OCI-LY1 (cell line): ENCODE measurements around the gene CAPZA1.

Experiments
- H2AFZ ChIP-seq: fragments of 200-600 bp; sonication (generic), shearing (Covaris generic); 2 replicates; pipeline ENCODE4 v1.6.0; 2014; ENCODE audit warnings: antibody characterized with exemption, mild to moderate bottlenecking, low read length
- H3F3A ChIP-seq: fragments of 200-600 bp; sonication (generic), shearing (Covaris generic); 2 replicates; pipeline ENCODE4 v1.6.0; 2014; ENCODE audit warnings: mild to moderate bottlenecking, antibody characterized with exemption, low read length, moderate library complexity; ENCODE audit not compliant: insufficient read depth
- H3K27ac ChIP-seq: fragments of 200-600 bp; sonication (generic); 2 replicates; pipeline ENCODE4 v1.5.1; 2014; ENCODE audit warnings: low read length, mixed run types, mild to moderate bottlenecking, low read depth; ENCODE audit not compliant: poor library complexity, severe bottlenecking
- H3K27me3 ChIP-seq: fragments of 200-600 bp; sonication (generic); 2 replicates; pipeline ENCODE4 v1.6.0; 2014; ENCODE audit warnings: antibody characterized with exemption, mild to moderate bottlenecking, low read length, moderate library complexity; ENCODE audit not compliant: insufficient read depth
- H3K36me3 ChIP-seq: fragments of 200-600 bp; sonication (generic); 2 replicates; pipeline ENCODE4 v1.6.1; 2014; ENCODE audit warnings: mild to moderate bottlenecking, antibody characterized with exemption, low read length, moderate library complexity, mixed read lengths; ENCODE audit not compliant: insufficient read depth
- H3K4me1 ChIP-seq: fragments of 200-600 bp; sonication (generic); 2 replicates; pipeline ENCODE4 v1.5.1; 2014; ENCODE audit warnings: mild to moderate bottlenecking, low read length, moderate library complexity; ENCODE audit not compliant: insufficient read depth, severe bottlenecking
- H3K4me2 ChIP-seq: fragments of 200-600 bp; sonication (generic), shearing (Covaris generic); 2 replicates; pipeline ENCODE4 v1.6.1; 2014; ENCODE audit warnings: low read length
- H3K4me3 ChIP-seq: fragments of 200-600 bp; sonication (generic); 2 replicates; pipeline ENCODE4 v1.5.1; 2014; ENCODE audit warnings: low read length, low read depth, mild to moderate bottlenecking, mixed read lengths; ENCODE audit not compliant: poor library complexity, severe bottlenecking
- H3K79me2 ChIP-seq: fragments of 200-600 bp; shearing (Covaris generic); 2 replicates; pipeline ENCODE4 v1.6.1; 2016; ENCODE audit warnings: mixed run types, low read length, mixed read lengths; ENCODE audit not compliant: insufficient read depth
- H3K9ac ChIP-seq: fragments of 200-600 bp; sonication (generic), shearing (Covaris generic); 2 replicates; pipeline ENCODE4 v1.6.1; 2014; ENCODE audit warnings: mild to moderate bottlenecking, low read length, mixed read lengths
- H3K9me2 ChIP-seq: fragments of 200-600 bp; sonication (generic), shearing (Covaris generic); 2 replicates; pipeline ENCODE4 v1.6.1; 2014; ENCODE audit warnings: low read depth, mild to moderate bottlenecking, low read length, mixed read lengths
- H3K9me3 ChIP-seq: fragments of 200-600 bp; shearing (Covaris generic); 2 replicates; pipeline ENCODE4 v1.6.1; 2014; ENCODE audit warnings: low read length, mixed read lengths
- H4K20me1 ChIP-seq: fragments of 200-600 bp; sonication (generic), shearing (Covaris generic); 2 replicates; pipeline ENCODE4 v1.6.0; 2016; ENCODE audit warnings: mild to moderate bottlenecking, low read length; ENCODE audit not compliant: insufficient read depth
- EZH2 ChIP-seq: fragments of 200-600 bp; sonication (generic), shearing (Covaris generic); IDR thresholded peaks from 2 replicates; pipeline ENCODE4 v1.8.0; 2017; ENCODE audit warnings: borderline replicate concordance, mixed run types, mild to moderate bottlenecking, antibody characterized with exemption, low read length, moderate library complexity, mixed read lengths
- TF ChIP-seq, protein P1 (sequence below): fragments of 200-600 bp; sonication (generic), shearing (Covaris generic); IDR thresholded peaks from 2 replicates; pipeline ENCODE4 v1.5.1; 2017; ENCODE audit warnings: mild to moderate bottlenecking, antibody characterized with exemption, low read length, moderate library complexity, mixed read lengths

The CAPZA1 gene

DNA sequence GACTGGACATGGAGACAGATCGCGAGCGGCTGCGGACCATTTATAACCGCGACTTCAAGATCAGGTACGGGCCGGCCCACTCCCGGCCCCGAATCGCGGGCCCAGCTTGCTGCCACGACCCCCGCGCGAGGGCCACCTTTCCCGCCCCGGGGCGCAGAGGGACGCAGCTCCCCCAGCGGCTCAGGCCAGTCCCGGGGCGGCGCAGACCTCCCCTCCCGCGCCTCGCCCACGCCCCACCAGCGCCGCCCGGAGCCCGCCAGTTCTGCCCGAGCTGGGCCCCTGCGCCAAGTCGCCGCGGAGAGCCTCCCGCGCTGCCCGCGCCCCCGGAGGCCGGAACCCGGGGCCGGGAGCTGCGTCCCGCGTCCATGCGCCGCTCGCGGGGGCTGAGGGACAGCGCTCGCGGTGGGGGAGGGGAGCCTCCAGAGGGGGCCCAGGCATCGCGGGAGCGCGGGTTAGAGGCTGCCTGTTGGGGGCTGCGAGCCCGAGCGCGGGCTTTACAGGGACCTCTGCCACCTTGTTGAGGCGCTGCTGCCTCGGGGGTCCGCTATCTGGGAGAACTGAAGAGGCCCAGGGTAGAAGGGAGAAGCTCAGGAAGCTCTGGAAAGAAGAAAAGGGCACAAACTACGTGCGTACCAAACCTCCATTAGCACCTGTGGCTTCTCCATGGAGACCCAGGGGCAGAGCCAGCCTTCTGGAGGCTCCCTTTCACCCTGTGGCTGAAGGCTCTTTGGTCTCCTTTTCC is 55.5 kb downstream of the CAPZA1 start:
- Histone ChIP-seq H2AFZ (no peak overlapping the region), H3K4me1 (peaks cover 48% of the 10 kb centered on the region), H3F3A (no peaks in the 10 kb centered on the region), H3K4me3 (peak overlapping the region; percentile 73), H3K4me2 (peak overlapping the region; percentile 70), H3K27ac (peak overlapping the region; percentile 68), H4K20me1 (no peaks in the 10 kb centered on the region), H3K9ac (peak overlapping the region; percentile 82), H3K9me2 (no peaks in the 10 kb centered on the region), H3K36me3 (peaks cover 23% of the 10 kb centered on the region; the same call in 1 of the 2 replicates), H3K27me3 (no peaks in the 10 kb centered on the region), H3K9me3 (no peaks in the 10 kb centered on the region), H3K79me2 (no peaks in the 10 kb centered on the region)
- TF ChIP-seq, protein P1, sequence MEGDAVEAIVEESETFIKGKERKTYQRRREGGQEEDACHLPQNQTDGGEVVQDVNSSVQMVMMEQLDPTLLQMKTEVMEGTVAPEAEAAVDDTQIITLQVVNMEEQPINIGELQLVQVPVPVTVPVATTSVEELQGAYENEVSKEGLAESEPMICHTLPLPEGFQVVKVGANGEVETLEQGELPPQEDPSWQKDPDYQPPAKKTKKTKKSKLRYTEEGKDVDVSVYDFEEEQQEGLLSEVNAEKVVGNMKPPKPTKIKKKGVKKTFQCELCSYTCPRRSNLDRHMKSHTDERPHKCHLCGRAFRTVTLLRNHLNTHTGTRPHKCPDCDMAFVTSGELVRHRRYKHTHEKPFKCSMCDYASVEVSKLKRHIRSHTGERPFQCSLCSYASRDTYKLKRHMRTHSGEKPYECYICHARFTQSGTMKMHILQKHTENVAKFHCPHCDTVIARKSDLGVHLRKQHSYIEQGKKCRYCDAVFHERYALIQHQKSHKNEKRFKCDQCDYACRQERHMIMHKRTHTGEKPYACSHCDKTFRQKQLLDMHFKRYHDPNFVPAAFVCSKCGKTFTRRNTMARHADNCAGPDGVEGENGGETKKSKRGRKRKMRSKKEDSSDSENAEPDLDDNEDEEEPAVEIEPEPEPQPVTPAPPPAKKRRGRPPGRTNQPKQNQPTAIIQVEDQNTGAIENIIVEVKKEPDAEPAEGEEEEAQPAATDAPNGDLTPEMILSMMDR, result no peak
- TF ChIP-seq EZH2, result no peak

- H2AFZ ChIP-seq, result no peak overlapping the region
- peak overlapping the region; percentile 68 for H3K27ac ChIP-seq
- peaks cover 48% of the 10 kb centered on the region for H3K4me1 ChIP-seq
- H3K79me2 ChIP-seq, result no peaks in the 10 kb centered on the region
- H3K9me2 ChIP-seq, result no peaks in the 10 kb centered on the region
- no peaks in the 10 kb centered on the region for H3K27me3 ChIP-seq
- H3K9ac ChIP-seq, result peak overlapping the region; percentile 82
- no peaks in the 10 kb centered on the region for H3K9me3 ChIP-seq
- H4K20me1 ChIP-seq, result no peaks in the 10 kb centered on the region
- peak overlapping the region; percentile 70 for H3K4me2 ChIP-seq
- no peak for TF ChIP-seq EZH2
- TF ChIP-seq, protein P1, result no peak
- H3K36me3 ChIP-seq, result peaks cover 16% of the 10 kb centered on the region; the same call in 1 of the 2 replicates
- H3K4me3 ChIP-seq, result peak overlapping the region; percentile 73
- H3F3A ChIP-seq, result no peaks in the 10 kb centered on the region
Measured at GRCh38 chr1:112675728-112676381, 56.2 kb downstream of the CAPZA1 start.

DNA sequence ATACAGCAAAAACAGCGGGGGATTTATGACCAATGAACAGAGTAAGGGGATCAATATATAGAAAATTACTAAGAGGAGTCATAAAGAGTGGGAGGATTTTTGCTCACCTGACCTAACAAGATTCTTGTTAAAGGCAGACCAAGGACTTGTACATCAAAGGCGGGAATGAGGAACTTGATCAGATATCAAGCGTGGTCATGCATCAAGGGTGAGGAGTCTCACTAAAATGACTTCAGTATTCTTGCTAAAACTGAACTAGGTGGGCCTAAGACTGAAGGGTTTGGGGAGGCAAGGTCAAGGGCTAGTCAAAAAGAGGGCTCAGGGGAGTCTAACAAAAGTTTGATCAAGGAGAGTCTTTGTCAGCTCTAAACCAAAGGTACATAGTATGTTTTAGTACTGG is 56.9 kb downstream of the CAPZA1 start:
- Histone ChIP-seq H3K9ac (no peak overlapping the region), H3K36me3 (peaks cover 9% of the 10 kb centered on the region; the same call in 1 of the 2 replicates), H3K4me3 (no peak overlapping the region), H3K9me3 (no peaks in the 10 kb centered on the region), H3K4me1 (peaks cover 48% of the 10 kb centered on the region), H4K20me1 (no peaks in the 10 kb centered on the region), H3K9me2 (no peaks in the 10 kb centered on the region), H2AFZ (no peak overlapping the region), H3K27ac (peak overlapping the region; percentile 68), H3K27me3 (no peaks in the 10 kb centered on the region), H3F3A (no peaks in the 10 kb centered on the region), H3K4me2 (peak overlapping the region; percentile 70; the same call in 1 of the 2 replicates), H3K79me2 (no peaks in the 10 kb centered on the region)
- TF ChIP-seq, protein P1, result no peak
- no peak for TF ChIP-seq EZH2
